Motor neuron (in vitro differentiated cells): ENCODE results near the gene PRKAR1B. TPM values are rescaled to one million over a fixed set of nuclear protein-coding genes. Genes with fewer than 3 reads are reported as not detected.

ENCODE experiments used
- ATAC-seq, 8 experiments: fragments of 200-7000 bp; cut with Tn5 transposase; replicated peaks in 6 of 8; 2 replicates each; pipeline ENCODE4 v1.8.0; 2021; ENCODE audit warnings: mild to moderate bottlenecking in 8 of 8, moderate library complexity in 8 of 8
- H3K27ac ChIP-seq, 2 donors: fragments of 250-450 bp; sonication (Bioruptor Pico); 2 replicates each; pipeline ENCODE4 v1.9.0; 2021; ENCODE audit warnings: antibody characterized with exemption in 2 of 2, mild to moderate bottlenecking in 2 of 2, moderate library complexity in 1 of 2
- H3K4me1 ChIP-seq, 2 donors: fragments of 250-450 bp; sonication (Bioruptor Pico); replicated peaks in 1 of 2; 2 replicates each; pipeline ENCODE4 v1.6.1; 2021; ENCODE audit warnings: antibody characterized with exemption in 2 of 2, mild to moderate bottlenecking in 2 of 2, moderate library complexity in 1 of 2
- H3K4me3 ChIP-seq, 5 donors: fragments of 250-450 bp; sonication (Bioruptor Pico); 2 replicates each; pipeline ENCODE4 v1.9.0; 2021; ENCODE audit warnings: antibody characterized with exemption in 5 of 5, mild to moderate bottlenecking in 5 of 5, moderate library complexity in 4 of 5
- WGBS, 10 experiments: fragments of 450-650 bp; shearing (Covaris generic); methylation state at CpG; one replicate each; pipeline ENCODE4 v1.0.0; 2022; 5-methylcytosine and 5-hydroxymethylcytosine counted together
- in situ Hi-C, 9 experiments: fragments of 400-800 bp; cut with MboI; loops; one replicate each; pipeline ENCODE4 v1.15.0; 2021; ENCODE audit warnings: low sequenced_read_pairs in 9 of 9, low pct_unique_long_range_greater_than_20kb in 2 of 9; ENCODE audit not compliant: unreplicated experiment in 9 of 9
- total RNA-seq, 8 experiments: library from RNA; unstranded; fragments of 300-600 nt; gene quantifications; 2 replicates each; pipeline versions ENCODE4 v1.2.3 to v1.2.4, GENCODE V29; 2022

The PRKAR1B gene
- total RNA-seq, 8 experiments from 2014 or later, result 14.3 to 42.2 (median 19.0) TPM

GRCh38 chr7:508461-509170 is 218.5 kb downstream of the PRKAR1B start:
- WGBS, 10 experiments, result 83 to 100% (median 97%) methylated on average over 1 to 6 of the region's 12 CpGs; no CpG with 5 or more reads in 5 of the 10 experiments
- ATAC-seq, result no peak
- in situ Hi-C loops, result no loop called here
- Histone ChIP-seq H3K4me3 (no peak overlapping the region), H3K27ac (no peak overlapping the region), H3K4me1 (peaks cover 0 to 5% of the 10 kb centered on the region in 2 donors)

GRCh38 chr7:507623-508300 is 219.3 kb downstream of the PRKAR1B start:
- 75 to 100% (median 92%) methylated on average over 1 to 7 of the region's 17 CpGs; no CpG with 5 or more reads in 5 of the 10 experiments for WGBS, 10 experiments
- ATAC-seq, result no peak
- Histone ChIP-seq H3K4me1 (peaks cover 0 to 14% of the 10 kb centered on the region in 2 donors), H3K4me3 (no peak overlapping the region), H3K27ac (no peak overlapping the region)
- in situ Hi-C loops, result no loop called here

- peaks cover 0 to 20% of the 10 kb centered on the region in 2 donors for H3K4me1 ChIP-seq
- WGBS, 10 experiments, result 92% methylated on average over 5 of the region's 15 CpGs; no CpG with 5 or more reads in 9 of the 10 experiments
- H3K27ac ChIP-seq, result no peak overlapping the region
- in situ Hi-C loops, result no loop called here
- no peak overlapping the region for H3K4me3 ChIP-seq
- ATAC-seq, result no peak
Measured at GRCh38 chr7:506921-507622, 220.0 kb downstream of the PRKAR1B start.

- in situ Hi-C loops, result no loop called here
- ATAC-seq, result no peak
- Histone ChIP-seq H3K4me3 (no peak overlapping the region), H3K4me1 (peaks cover 0 to 20% of the 10 kb centered on the region in 2 donors), H3K27ac (no peak overlapping the region)
- WGBS, 10 experiments, result 51 to 100% (median 94%) methylated on average over 1 to 6 of the region's 11 CpGs; no CpG with 5 or more reads in 3 of the 10 experiments
Measured at GRCh38 chr7:506391-506831, 220.7 kb downstream of the PRKAR1B start.

GRCh38 chr7:505171-505570 is 221.9 kb downstream of the PRKAR1B start:
- H3K27ac ChIP-seq, result no peak overlapping the region
- H3K4me1 ChIP-seq, result peaks cover 0 to 20% of the 10 kb centered on the region in 2 donors
- in situ Hi-C loops, result no loop called here
- WGBS, 10 experiments, result 100% methylated on average over 1 of the region's 16 CpGs; no CpG with 5 or more reads in 9 of the 10 experiments
- ATAC-seq, result no peak
- H3K4me3 ChIP-seq, result no peak overlapping the region

GRCh38 chr7:504221-505111 is 222.6 kb downstream of the PRKAR1B start:
- Histone ChIP-seq H3K4me3 (no peak overlapping the region), H3K4me1 (peaks cover 0 to 20% of the 10 kb centered on the region in 2 donors), H3K27ac (no peak overlapping the region)
- WGBS, 10 experiments, result 86 to 100% methylated on average over 2 to 10 of the region's 34 CpGs; no CpG with 5 or more reads in 8 of the 10 experiments
- peak in 4 of 8 experiments; percentile 11 to 18 (median 12) for ATAC-seq
- in situ Hi-C loops, result no loop called here

GRCh38 chr7:503575-504111 is 223.4 kb downstream of the PRKAR1B start:
- H3K4me1 ChIP-seq, result peaks cover 0 to 20% of the 10 kb centered on the region in 2 donors
- in situ Hi-C loops, result no loop called here
- H3K27ac ChIP-seq, result peak overlapping the region in 1 of 2 donors; percentile 47
- 12 to 73% (median 42%) methylated on average over 3 to 9 of the region's 20 CpGs; no CpG with 5 or more reads in 2 of the 10 experiments for WGBS, 10 experiments
- H3K4me3 ChIP-seq, result no peak overlapping the region
- ATAC-seq, result peak in 7 of 8 experiments; percentile 31 to 78 (median 54)

- WGBS, 10 experiments, result 63 to 100% (median 80%) methylated on average over 1 to 6 of the region's 13 CpGs; no CpG with 5 or more reads in 5 of the 10 experiments
- H3K27ac ChIP-seq, result no peak overlapping the region
- in situ Hi-C loops, result no loop called here
- no peak overlapping the region for H3K4me3 ChIP-seq
- ATAC-seq, result no peak
- peaks cover 0 to 24% of the 10 kb centered on the region in 2 donors for H3K4me1 ChIP-seq
Measured at GRCh38 chr7:502296-502695, 224.8 kb downstream of the PRKAR1B start.

GRCh38 chr7:501526-501925 is 225.6 kb downstream of the PRKAR1B start:
- H3K27ac ChIP-seq, result no peak overlapping the region
- no peak for ATAC-seq
- H3K4me1 ChIP-seq, result peaks cover 0 to 26% of the 10 kb centered on the region in 2 donors
- in situ Hi-C loops, result no loop called here
- WGBS, 10 experiments, result 69 to 100% (median 90%) methylated on average over 1 to 7 of the region's 7 CpGs; no CpG with 5 or more reads in 2 of the 10 experiments
- H3K4me3 ChIP-seq, result no peak overlapping the region

GRCh38 chr7:500521-501420 is 226.3 kb downstream of the PRKAR1B start:
- no peak overlapping the region for H3K4me3 ChIP-seq
- no peak for ATAC-seq
- WGBS, 10 experiments, result 0 to 94% (median 91%) methylated on average over 1 to 22 of the region's 35 CpGs; no CpG with 5 or more reads in 5 of the 10 experiments
- no peak overlapping the region for H3K27ac ChIP-seq
- H3K4me1 ChIP-seq, result peaks cover 0 to 33% of the 10 kb centered on the region in 2 donors
- in situ Hi-C loops, result no loop called here

GRCh38 chr7:499853-500485 is 227.1 kb downstream of the PRKAR1B start:
- WGBS, 10 experiments, result 83 to 100% (median 92%) methylated on average over 1 to 17 of the region's 20 CpGs; no CpG with 5 or more reads in 2 of the 10 experiments
- no peak for ATAC-seq
- peaks cover 0 to 37% of the 10 kb centered on the region in 2 donors for H3K4me1 ChIP-seq
- H3K27ac ChIP-seq, result no peak overlapping the region
- in situ Hi-C loops, result no loop called here
- no peak overlapping the region for H3K4me3 ChIP-seq
